Kidney (tissue), 14 donors: Measurements from ENCODE around the gene COL6A3. TPM values are rescaled to one million over a fixed set of nuclear protein-coding genes. Genes with fewer than 3 reads are reported as not detected.
A peak's percentile ranks its signal among the peaks of the same experiment; 100 is the strongest.

Source experiments
- DNase-seq, 5 donors: peaks; one replicate each; pipeline ENCODE4 v3.0.0-alpha.2; 2013 to 2020
- FAIRE-seq: peaks from 2 replicates; lab custom pipeline; 2012; peaks lifted over from hg19 to GRCh38; lab: Jason Lieb, UNC
- H3K27ac ChIP-seq, 2 donors: one replicate each; pipeline ENCODE4 v1.7.0; 2013; ENCODE audit warnings: low read depth in 2 of 2, low read length in 2 of 2, inconsistent platforms in 1 of 2
- H3K27me3 ChIP-seq: one replicate; pipeline ENCODE4 v1.7.1; 2013; ENCODE audit warnings: low read length, inconsistent platforms; ENCODE audit not compliant: control insufficient read depth, insufficient read depth
- H3K36me3 ChIP-seq, 3 donors: one replicate each; pipeline versions ENCODE4 v1.7.0 to v1.7.1; 2013; ENCODE audit warnings: low read length in 3 of 3, control low read depth in 1 of 3, inconsistent platforms in 1 of 3; ENCODE audit not compliant: insufficient read depth in 3 of 3, control insufficient read depth in 2 of 3
- H3K4me1 ChIP-seq, 3 donors: one replicate each; pipeline versions ENCODE4 v1.7.0 to v1.7.1; 2013; ENCODE audit warnings: low read length in 3 of 3, inconsistent platforms in 1 of 3, low read depth in 1 of 3; ENCODE audit not compliant: control insufficient read depth in 2 of 3, insufficient read depth in 2 of 3
- H3K4me3 ChIP-seq, 3 donors: one replicate each; pipeline versions ENCODE4 v1.7.0 to v1.8.1; 2013; ENCODE audit warnings: low read length in 3 of 3, control low read depth in 1 of 3, inconsistent platforms in 1 of 3
- H3K9ac ChIP-seq, 3 donors: one replicate each; pipeline versions ENCODE4 v1.7.0 to v1.7.1; 2013; ENCODE audit warnings: low read length in 3 of 3, control low read depth in 1 of 3, inconsistent platforms in 1 of 3
- H3K9me3 ChIP-seq, 3 donors: one replicate each; pipeline versions ENCODE4 v1.7.0 to v1.7.1; 2013; ENCODE audit warnings: low read length in 3 of 3, control low read depth in 1 of 3, inconsistent platforms in 1 of 3; ENCODE audit not compliant: control insufficient read depth in 2 of 3, insufficient read depth in 1 of 3
- CTCF ChIP-seq: IDR thresholded peaks from 3 replicates; pipeline ENCODE4 v1.5.1; 2012; ENCODE audit warnings: mild to moderate bottlenecking, moderate library complexity, borderline replicate concordance; ENCODE audit not compliant: insufficient read depth; ENCODE audit errors: extremely low read depth
- intact Hi-C: fragments of 100-400 bp; cut with DNase I; formaldehyde crosslinking; loops from one replicate; pipeline ENCODE4 v1.11.1; 2022
- polyA plus RNA-seq: library from polyadenylated mRNA; stranded (reverse); fragments of 350-450 nt; fragmentation: Illumina TruSeq; extraction: RNeasy Lipid Tissue Mini Kit (QIAGEN cat#74804); gene quantifications from one replicate; pipeline ENCODE4 v1.2.3, GENCODE V29; 2014; ENCODE audit warnings: low read depth, low replicate concordance; ENCODE audit not compliant: insufficient read depth
- total RNA-seq: library from RNA; stranded (reverse); fragmentation: NEBNext Ultra II Directional; extraction: Animal tissue kit (Norgen Biotek cat#: 25700); gene quantifications from one replicate; pipeline ENCODE4 v1.2.1, GENCODE V29; 2021
- donor health status: control.
- donor health status: control.
- donor health status: control.
- donor health status: control.
- donor health status: control.
- donor health status: DM: yes; HTN: yes; CAD: no.
- donor health status: Normal renal cell carcinoma (clear cell type).

COL6A3 gene
- total and polyA plus RNA-seq, 2 donors from 2014 or later, result 3.8 to 59.5 TPM

DNA sequence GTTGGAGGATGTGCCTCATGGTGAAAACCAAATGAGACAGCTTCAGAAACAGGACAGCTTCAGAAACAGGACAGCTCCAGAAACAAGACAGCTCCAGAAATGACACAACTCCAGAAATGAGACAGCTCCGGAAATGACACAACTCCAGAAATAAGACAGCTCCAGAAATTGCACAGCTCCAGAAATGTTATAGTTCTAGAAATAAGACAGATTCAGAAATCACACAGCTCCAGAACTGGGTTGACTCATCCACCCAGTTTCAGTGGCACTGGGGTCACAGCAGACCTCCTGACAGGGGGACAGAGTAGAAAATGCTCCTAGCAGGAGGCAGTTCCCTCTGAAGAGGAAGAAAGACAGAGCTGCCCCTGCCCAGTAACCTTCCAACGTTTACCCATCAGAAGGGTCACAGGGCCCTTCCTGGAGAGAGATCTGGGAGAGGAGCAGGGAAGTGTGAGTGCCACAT, 26.9 kb upstream of the COL6A3 start:
- Histone ChIP-seq H3K36me3 (no peaks in the 10 kb centered on the region), H3K27ac (no peak overlapping the region), H3K4me1 (peaks cover 0 to 4% (median 0%) of the 10 kb centered on the region in 3 donors), H3K27me3 (no peaks in the 10 kb centered on the region), H3K9ac (no peak overlapping the region), H3K4me3 (no peak overlapping the region), H3K9me3 (no peaks in the 10 kb centered on the region)
- intact Hi-C loops, result no loop called here
- no peak for TF ChIP-seq CTCF
- FAIRE-seq (no peak), DNase-seq (peak in 1 of 5 donors; percentile 39)

GRCh38 chr2:237438080-237438940, 24.3 kb upstream of the COL6A3 start:
- intact Hi-C loops, result no loop called here
- Histone ChIP-seq H3K27me3 (no peaks in the 10 kb centered on the region), H3K9ac (no peak overlapping the region), H3K9me3 (no peaks in the 10 kb centered on the region), H3K4me3 (no peak overlapping the region), H3K27ac (no peak overlapping the region), H3K36me3 (no peaks in the 10 kb centered on the region), H3K4me1 (peaks cover 0 to 4% (median 0%) of the 10 kb centered on the region in 3 donors)
- FAIRE-seq (no peak), DNase-seq (peak in 2 of 5 donors; percentile 26 to 76)
- TF ChIP-seq CTCF, result no peak

GRCh38 chr2:237437566-237437965, 23.6 kb upstream of the COL6A3 start:
- H3K27me3 ChIP-seq, result no peaks in the 10 kb centered on the region
- FAIRE-seq (no peak), DNase-seq (no peak)
- intact Hi-C loops, result no loop called here
- no peak for TF ChIP-seq CTCF
- no peaks in the 10 kb centered on the region for H3K36me3 ChIP-seq
- no peak overlapping the region for H3K27ac ChIP-seq
- H3K9me3 ChIP-seq, result no peaks in the 10 kb centered on the region
- H3K4me3 ChIP-seq, result no peak overlapping the region
- no peak overlapping the region for H3K9ac ChIP-seq
- peaks cover 0 to 4% (median 0%) of the 10 kb centered on the region in 3 donors for H3K4me1 ChIP-seq
